ENCODE results near the gene TGFBR3L.

Gene TGFBR3L

DNA sequence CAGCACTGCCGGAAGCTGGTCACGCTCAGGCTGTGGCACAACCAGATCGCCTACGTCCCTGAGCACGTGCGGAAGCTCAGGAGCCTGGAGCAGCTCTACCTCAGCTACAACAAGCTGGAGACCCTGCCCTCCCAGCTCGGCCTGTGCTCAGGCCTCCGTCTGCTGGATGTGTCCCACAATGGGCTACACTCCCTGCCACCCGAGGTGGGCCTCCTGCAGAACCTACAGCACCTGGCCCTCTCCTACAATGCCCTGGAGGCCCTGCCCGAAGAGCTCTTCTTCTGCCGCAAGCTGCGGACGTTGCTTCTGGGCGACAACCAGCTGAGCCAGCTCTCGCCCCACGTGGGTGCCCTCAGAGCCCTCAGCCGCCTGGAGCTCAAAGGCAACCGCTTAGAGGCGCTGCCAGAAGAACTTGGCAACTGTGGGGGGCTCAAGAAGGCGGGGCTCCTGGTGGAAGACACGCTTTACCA lies 14.2 kb upstream of the TGFBR3L start:
- no peak overlapping the region for H3K4me3 ChIP-seq (replicated peaks; ENCODE audit: low read depth, low read length)
- no peaks in the 10 kb centered on the region for H3K27me3 ChIP-seq (replicated peaks; ENCODE audit: control insufficient read depth, insufficient read depth, low read length)
- H3K36me3 ChIP-seq (ENCODE audit: control insufficient read depth, insufficient read depth, low read length), result no peaks in the 10 kb centered on the region
- TF ChIP-seq, protein P1, sequence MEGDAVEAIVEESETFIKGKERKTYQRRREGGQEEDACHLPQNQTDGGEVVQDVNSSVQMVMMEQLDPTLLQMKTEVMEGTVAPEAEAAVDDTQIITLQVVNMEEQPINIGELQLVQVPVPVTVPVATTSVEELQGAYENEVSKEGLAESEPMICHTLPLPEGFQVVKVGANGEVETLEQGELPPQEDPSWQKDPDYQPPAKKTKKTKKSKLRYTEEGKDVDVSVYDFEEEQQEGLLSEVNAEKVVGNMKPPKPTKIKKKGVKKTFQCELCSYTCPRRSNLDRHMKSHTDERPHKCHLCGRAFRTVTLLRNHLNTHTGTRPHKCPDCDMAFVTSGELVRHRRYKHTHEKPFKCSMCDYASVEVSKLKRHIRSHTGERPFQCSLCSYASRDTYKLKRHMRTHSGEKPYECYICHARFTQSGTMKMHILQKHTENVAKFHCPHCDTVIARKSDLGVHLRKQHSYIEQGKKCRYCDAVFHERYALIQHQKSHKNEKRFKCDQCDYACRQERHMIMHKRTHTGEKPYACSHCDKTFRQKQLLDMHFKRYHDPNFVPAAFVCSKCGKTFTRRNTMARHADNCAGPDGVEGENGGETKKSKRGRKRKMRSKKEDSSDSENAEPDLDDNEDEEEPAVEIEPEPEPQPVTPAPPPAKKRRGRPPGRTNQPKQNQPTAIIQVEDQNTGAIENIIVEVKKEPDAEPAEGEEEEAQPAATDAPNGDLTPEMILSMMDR (IDR thresholded peaks at IDR 0.05; ENCODE audit: insufficient read depth, low read length, poor library complexity, severe bottlenecking), result no peak
- no peak for DNase-seq (ENCODE audit: extremely low read depth, insufficient read length)

DNA sequence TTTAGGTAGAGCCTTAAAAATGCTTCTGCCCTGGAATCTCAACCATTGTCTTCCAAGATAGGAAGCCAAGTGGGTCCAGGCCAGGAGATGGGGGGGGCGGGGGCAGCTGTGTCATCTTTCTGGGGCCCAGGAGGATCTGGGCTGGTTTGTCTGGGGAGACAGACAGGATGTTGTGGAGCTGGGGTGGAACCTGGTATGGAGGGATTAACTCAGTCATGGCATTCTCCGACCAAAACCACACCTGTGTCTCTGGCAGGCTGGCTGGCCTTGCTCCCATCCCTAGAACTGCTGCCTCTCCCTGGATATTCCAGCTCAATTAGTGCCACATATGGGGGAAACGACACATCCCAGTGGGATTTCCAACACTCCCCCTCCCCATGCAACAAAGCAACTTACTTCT lies 13.7 kb upstream of the TGFBR3L start:
- DNase-seq (ENCODE audit: extremely low read depth, insufficient read length), result no peak
- no peaks in the 10 kb centered on the region for H3K36me3 ChIP-seq (ENCODE audit: control insufficient read depth, insufficient read depth, low read length)
- no peaks in the 10 kb centered on the region for H3K27me3 ChIP-seq (replicated peaks; ENCODE audit: control insufficient read depth, insufficient read depth, low read length)
- no peak overlapping the region for H3K4me3 ChIP-seq (replicated peaks; ENCODE audit: low read depth, low read length)
- TF ChIP-seq, protein P1 (IDR thresholded peaks at IDR 0.05; ENCODE audit: insufficient read depth, low read length, poor library complexity, severe bottlenecking), result no peak

DNA sequence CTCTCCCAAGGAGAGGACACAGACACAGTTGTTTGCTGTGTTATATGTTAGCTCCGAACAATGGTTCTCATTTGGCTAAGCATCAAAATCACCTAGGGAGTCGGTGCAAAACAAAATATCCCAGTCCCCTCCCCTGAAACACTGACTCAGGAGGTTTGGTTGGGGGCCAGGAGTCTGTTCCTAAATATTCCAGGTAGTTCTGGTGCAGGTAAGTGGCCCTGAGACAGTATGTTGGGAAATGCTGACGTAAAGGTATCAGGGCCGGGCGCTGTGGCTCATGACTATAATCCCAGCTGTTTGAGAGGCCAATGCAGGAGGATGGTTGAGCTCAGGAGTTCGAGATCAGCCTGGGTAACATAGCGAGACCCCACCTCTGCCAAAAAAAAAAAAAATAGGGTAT lies 13.3 kb upstream of the TGFBR3L start:
- TF ChIP-seq, protein P1 (IDR thresholded peaks at IDR 0.05; ENCODE audit: insufficient read depth, low read length, poor library complexity, severe bottlenecking), result no peak
- H3K4me3 ChIP-seq (replicated peaks; ENCODE audit: low read depth, low read length), result no peak overlapping the region
- no peaks in the 10 kb centered on the region for H3K27me3 ChIP-seq (replicated peaks; ENCODE audit: control insufficient read depth, insufficient read depth, low read length)
- peaks cover 2% of the 10 kb centered on the region; the same call in 1 of the 2 replicates for H3K36me3 ChIP-seq (ENCODE audit: control insufficient read depth, insufficient read depth, low read length)
- no peak for DNase-seq (ENCODE audit: extremely low read depth, insufficient read length)

DNA sequence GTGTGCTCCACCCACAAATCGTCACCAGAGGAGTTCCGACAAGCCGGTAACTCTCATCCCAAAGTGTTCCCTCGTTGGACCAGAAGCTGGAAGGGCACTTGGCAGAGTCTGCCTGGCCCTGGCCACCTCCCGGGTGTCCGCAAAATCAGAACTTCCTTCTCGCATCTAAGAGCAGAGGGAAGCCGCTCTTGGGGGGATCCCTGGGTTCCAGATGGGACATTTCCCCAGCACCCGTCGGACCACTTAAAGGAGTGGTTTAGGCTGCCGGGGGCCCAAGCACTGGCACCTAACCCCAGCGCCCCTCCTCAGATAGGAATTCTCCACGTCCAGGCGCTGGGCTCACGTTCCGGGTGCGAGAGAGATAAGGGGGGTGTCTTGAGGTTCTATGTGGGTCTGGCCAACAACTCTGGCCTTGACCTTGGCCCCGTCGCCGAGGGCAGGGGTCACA lies 11.8 kb upstream of the TGFBR3L start:
- no peaks in the 10 kb centered on the region for H3K27me3 ChIP-seq (replicated peaks; ENCODE audit: control insufficient read depth, insufficient read depth, low read length)
- H3K36me3 ChIP-seq (ENCODE audit: control insufficient read depth, insufficient read depth, low read length), result peaks cover 2% of the 10 kb centered on the region; the same call in 1 of the 2 replicates
- peak overlapping the region; percentile 68 for H3K4me3 ChIP-seq (replicated peaks; ENCODE audit: low read depth, low read length)
- no peak for DNase-seq (ENCODE audit: extremely low read depth, insufficient read length)
- TF ChIP-seq, protein P1 (IDR thresholded peaks at IDR 0.05; ENCODE audit: insufficient read depth, low read length, poor library complexity, severe bottlenecking), result no peak

DNA sequence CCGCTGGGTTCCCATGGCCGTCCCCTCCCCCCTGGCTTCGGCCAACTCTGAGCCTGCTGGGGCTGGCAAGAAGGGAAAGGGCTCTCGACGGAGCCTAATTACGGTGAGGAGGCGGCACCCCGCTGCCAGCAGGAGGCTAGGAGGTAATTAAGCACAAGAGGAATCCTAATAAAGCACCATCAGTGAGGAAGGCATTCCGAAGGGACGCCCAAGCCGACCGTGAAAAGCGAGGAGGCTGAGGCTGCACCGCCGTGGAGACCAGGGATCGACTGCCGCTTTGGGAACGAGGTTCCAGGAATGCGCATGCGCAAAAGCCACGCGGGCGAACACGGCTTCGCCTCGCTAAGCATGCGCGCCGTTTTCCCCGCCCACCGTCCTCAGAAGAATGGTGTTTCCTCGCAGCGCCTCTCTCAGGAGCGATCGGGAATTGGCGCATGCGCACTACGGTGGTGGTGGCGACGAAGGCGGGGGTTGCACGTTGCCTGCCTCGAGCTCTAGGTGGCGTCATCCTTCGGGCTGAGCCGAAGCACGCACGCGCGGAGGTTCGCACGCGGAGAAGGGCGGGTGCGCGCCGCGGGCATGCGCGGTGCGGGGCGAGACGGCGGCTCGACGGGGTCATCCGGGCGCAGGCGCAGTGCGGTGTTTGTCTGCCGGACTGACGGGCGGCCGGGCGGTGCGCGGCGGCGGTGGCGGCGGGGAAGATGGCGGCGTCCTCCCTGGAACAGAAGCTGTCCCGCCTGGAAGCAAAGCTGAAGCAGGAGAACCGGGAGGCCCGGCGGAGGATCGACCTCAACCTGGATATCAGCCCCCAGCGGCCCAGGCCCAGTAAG lies 11.2 kb upstream of the TGFBR3L start, which contains the start of gene MAP2K7:
TSS of gene MAP2K7 (plus strand) at position 634 of the 830 bp plus-strand sequence. CDS start at position 702, 68 bp downstream.
- Histone ChIP-seq H3K27me3 (replicated peaks; ENCODE audit: control insufficient read depth, insufficient read depth, low read length) (no peaks in the 10 kb centered on the region), H3K4me3 (replicated peaks; ENCODE audit: low read depth, low read length) (peak within 1 kb of the TSS; percentile 88), H3K36me3 (ENCODE audit: control insufficient read depth, insufficient read depth, low read length) (peaks cover 2% of the 10 kb centered on the region; the same call in 1 of the 2 replicates)
- TF ChIP-seq, protein P1 (IDR thresholded peaks at IDR 0.05; ENCODE audit: insufficient read depth, low read length, poor library complexity, severe bottlenecking), result peak; percentile 86
- DNase-seq (ENCODE audit: extremely low read depth, insufficient read length), result peak; percentile 100

Data from GM06990 (cell line).